OCI-LY3 (cell line): ENCODE measurements around the gene RETREG2.

ENCODE experiments used
- H2AFZ ChIP-seq: fragments of 200-600, 300-600 bp; shearing (Covaris generic); 2 replicates; pipeline ENCODE4 v1.6.0; 2014; ENCODE audit warnings: antibody characterized with exemption, low read depth, low read length
- H3K27ac ChIP-seq: fragments of 200-600, 300-600 bp; sonication (generic); 2 replicates; pipeline ENCODE4 v1.5.1; 2014; ENCODE audit warnings: mild to moderate bottlenecking, low read length, moderate library complexity, mixed read lengths
- H3K27me3 ChIP-seq: fragments of 200-600, 300-600 bp; sonication (generic); 2 replicates; pipeline ENCODE4 v1.6.1; 2014; ENCODE audit warnings: low read depth, low read length, mixed read lengths
- H3K36me3 ChIP-seq: fragments of 200-600, 300-600 bp; sonication (generic); replicated peaks from 2 replicates; pipeline ENCODE3; 2014; ENCODE audit warnings: low read depth, low read length, mixed read lengths
- H3K4me1 ChIP-seq: fragments of 300-600, 200-600 bp; sonication (generic); 2 replicates; pipeline ENCODE4 v1.6.1; 2014; ENCODE audit warnings: low read length, mixed read lengths
- H3K4me2 ChIP-seq: fragments of 200-600, 300-600 bp; sonication (generic); 2 replicates; pipeline ENCODE4 v1.6.1; 2014; ENCODE audit warnings: low read length, mixed read lengths
- H3K4me3 ChIP-seq: fragments of 300-600, 200-600 bp; sonication (generic); 2 replicates; pipeline ENCODE4 v1.5.1; 2014; ENCODE audit warnings: antibody characterized with exemption, mild to moderate bottlenecking, low read length, moderate library complexity
- H3K79me2 ChIP-seq: fragments of 300-600, 200-600 bp; shearing (Covaris generic); 2 replicates; pipeline ENCODE4 v1.6.1; 2014; ENCODE audit warnings: mild to moderate bottlenecking, low read length, mixed read lengths
- H3K9ac ChIP-seq: fragments of 300-600, 200-600 bp; shearing (Covaris generic); 2 replicates; pipeline ENCODE4 v1.6.0; 2014; ENCODE audit warnings: mild to moderate bottlenecking, low read length, moderate library complexity
- H3K9me3 ChIP-seq: fragments of 200-600, 300-600 bp; shearing (Covaris generic); 2 replicates; pipeline ENCODE4 v1.6.1; 2014; ENCODE audit warnings: low read length, mixed read lengths; ENCODE audit not compliant: insufficient read depth
- H4K20me1 ChIP-seq: fragments of 200-600, 300-600 bp; sonication (generic); 2 replicates; pipeline ENCODE4 v1.6.1; 2016; ENCODE audit warnings: low read length, mixed read lengths; ENCODE audit not compliant: insufficient read depth
- EZH2phosphoT487 ChIP-seq: fragments of 200-600 bp; shearing (Covaris generic); IDR thresholded peaks from 2 replicates; pipeline ENCODE4 v1.6.1; 2018; ENCODE audit warnings: antibody characterized with exemption, mixed run types, low read depth
- TF ChIP-seq, protein P1 (sequence below): fragments of 200-600, 300-600 bp; sonication (generic); IDR thresholded peaks from 2 replicates; pipeline ENCODE4 v1.5.1; 2014; ENCODE audit warnings: antibody characterized with exemption, low read length, low read depth

RETREG2 gene

DNA sequence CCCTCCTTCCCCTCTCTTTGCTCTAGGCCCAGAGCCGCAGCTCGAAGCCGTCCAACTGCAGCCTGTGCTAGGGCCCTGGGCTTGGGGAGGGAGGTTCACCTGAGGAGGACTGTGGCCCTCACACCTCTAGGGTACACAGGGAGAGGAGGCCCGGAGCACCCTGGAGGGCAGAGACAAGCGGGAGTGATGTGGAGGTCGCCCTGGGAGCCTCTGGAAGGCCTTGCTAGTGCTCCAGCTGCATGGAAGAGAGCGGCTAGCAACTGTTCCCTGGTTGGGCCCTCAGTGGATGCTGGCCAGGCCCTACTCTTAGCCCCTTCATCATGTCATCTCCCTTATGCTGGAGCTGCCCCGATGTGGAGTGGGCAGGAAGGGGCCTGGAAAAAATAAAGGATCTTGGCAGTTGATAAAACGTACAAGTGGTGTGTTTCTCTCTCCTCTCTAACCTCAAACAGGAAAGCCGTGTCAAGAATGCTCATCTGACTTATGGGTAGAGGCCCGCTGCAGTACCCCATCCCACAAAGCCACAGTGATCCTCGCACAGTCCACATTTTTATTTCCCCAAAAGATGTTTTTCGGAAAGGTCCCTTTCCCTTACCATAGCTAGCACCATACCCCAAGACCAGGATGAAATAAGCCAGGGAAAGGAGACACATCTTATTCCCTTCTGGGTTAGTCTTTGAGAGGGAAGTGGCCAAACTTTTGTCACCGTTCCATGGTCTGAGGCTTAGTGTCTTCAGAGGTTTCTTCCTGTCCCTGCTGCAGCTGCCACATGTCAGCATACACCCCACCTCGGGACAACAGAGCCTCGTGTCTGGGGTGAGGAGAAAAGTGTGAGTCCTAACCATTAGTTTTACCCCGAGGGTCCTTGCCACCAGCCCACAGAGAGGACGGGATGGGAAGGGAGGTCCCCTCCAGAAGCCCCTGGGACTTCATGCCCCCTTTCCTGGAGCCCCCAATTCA is 31.4 kb downstream of the RETREG2 start:
- no peaks in the 10 kb centered on the region for H3K36me3 ChIP-seq
- TF ChIP-seq, protein P1, sequence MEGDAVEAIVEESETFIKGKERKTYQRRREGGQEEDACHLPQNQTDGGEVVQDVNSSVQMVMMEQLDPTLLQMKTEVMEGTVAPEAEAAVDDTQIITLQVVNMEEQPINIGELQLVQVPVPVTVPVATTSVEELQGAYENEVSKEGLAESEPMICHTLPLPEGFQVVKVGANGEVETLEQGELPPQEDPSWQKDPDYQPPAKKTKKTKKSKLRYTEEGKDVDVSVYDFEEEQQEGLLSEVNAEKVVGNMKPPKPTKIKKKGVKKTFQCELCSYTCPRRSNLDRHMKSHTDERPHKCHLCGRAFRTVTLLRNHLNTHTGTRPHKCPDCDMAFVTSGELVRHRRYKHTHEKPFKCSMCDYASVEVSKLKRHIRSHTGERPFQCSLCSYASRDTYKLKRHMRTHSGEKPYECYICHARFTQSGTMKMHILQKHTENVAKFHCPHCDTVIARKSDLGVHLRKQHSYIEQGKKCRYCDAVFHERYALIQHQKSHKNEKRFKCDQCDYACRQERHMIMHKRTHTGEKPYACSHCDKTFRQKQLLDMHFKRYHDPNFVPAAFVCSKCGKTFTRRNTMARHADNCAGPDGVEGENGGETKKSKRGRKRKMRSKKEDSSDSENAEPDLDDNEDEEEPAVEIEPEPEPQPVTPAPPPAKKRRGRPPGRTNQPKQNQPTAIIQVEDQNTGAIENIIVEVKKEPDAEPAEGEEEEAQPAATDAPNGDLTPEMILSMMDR: no peak
- TF ChIP-seq EZH2phosphoT487: no peak
- no peaks in the 10 kb centered on the region for H3K79me2 ChIP-seq
- peaks cover 7% of the 10 kb centered on the region for H3K4me1 ChIP-seq
- no peak overlapping the region for H3K27ac ChIP-seq
- H2AFZ ChIP-seq: no peak overlapping the region
- no peaks in the 10 kb centered on the region for H4K20me1 ChIP-seq
- H3K4me3 ChIP-seq: no peak overlapping the region
- H3K27me3 ChIP-seq: no peaks in the 10 kb centered on the region
- H3K9me3 ChIP-seq: no peaks in the 10 kb centered on the region
- H3K9ac ChIP-seq: no peak overlapping the region
- no peak overlapping the region for H3K4me2 ChIP-seq

DNA sequence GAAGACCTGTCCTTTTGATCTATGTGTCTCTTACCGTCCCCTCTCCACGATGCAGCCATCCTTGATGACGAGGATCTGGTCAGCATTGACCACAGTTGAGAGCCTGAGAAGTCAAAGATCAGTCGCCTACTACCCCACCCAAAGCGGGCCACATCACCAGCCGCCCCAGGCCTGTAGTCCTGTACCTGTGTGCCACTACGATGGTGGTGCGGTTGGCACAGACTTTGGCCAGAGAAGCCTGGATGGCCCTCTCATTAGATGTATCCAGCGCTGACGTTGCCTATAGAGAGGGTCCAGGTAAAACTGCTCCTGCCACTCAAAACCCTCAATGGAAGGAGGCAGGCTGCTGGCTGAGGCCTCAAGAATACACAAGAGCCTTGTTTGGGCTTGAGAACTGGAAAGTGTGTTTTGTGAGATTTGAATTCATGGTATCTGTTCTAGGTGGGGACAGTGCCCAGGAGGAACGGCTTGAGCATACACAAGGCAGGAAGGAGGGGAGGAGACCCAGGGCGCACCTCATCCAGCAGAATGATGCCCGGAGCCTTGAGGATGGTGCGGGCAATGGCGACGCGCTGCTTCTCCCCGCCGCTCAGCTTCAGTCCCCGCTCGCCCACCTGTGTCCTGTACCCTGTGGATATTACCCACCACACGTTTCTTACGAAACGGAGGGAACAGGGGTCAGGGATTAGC is 32.3 kb downstream of the RETREG2 start:
- Histone ChIP-seq H2AFZ (no peak overlapping the region), H3K79me2 (no peaks in the 10 kb centered on the region), H3K36me3 (no peaks in the 10 kb centered on the region), H3K4me1 (peaks cover 7% of the 10 kb centered on the region), H3K9ac (no peak overlapping the region), H3K4me2 (no peak overlapping the region), H3K4me3 (no peak overlapping the region), H3K9me3 (no peaks in the 10 kb centered on the region), H4K20me1 (no peaks in the 10 kb centered on the region), H3K27ac (no peak overlapping the region), H3K27me3 (no peaks in the 10 kb centered on the region)
- TF ChIP-seq, protein P1: no peak
- TF ChIP-seq EZH2phosphoT487: no peak

DNA sequence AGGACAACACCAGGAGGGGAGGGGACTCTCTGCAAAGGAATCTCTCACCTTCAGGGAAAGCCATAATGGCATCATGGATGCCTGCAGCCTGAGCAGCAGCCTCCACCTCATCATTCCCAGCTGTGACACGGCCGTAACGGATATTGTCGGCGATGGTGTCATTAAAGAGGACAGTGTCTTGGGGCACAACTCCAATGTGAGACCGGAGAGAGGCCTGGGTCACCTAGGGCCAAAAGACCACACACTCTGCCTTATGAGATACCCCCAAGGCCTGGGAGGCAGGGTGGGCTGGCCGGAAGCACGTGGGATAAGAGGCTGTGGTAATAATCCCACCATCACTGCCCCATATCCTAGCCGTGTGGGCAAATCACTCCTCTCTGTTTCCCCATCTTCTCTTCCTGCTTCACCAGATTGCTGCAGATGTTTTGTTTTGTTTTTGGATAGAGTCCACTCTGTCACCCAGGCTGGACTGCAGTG is 32.8 kb downstream of the RETREG2 start:
- no peak overlapping the region for H3K9ac ChIP-seq
- no peak for TF ChIP-seq EZH2phosphoT487
- H3K27me3 ChIP-seq: no peaks in the 10 kb centered on the region
- H3K79me2 ChIP-seq: no peaks in the 10 kb centered on the region
- H3K4me2 ChIP-seq: no peak overlapping the region
- no peak overlapping the region for H3K27ac ChIP-seq
- H4K20me1 ChIP-seq: no peaks in the 10 kb centered on the region
- H3K36me3 ChIP-seq: no peaks in the 10 kb centered on the region
- H2AFZ ChIP-seq: no peak overlapping the region
- no peak overlapping the region for H3K4me3 ChIP-seq
- H3K4me1 ChIP-seq: peaks cover 7% of the 10 kb centered on the region
- no peaks in the 10 kb centered on the region for H3K9me3 ChIP-seq

DNA sequence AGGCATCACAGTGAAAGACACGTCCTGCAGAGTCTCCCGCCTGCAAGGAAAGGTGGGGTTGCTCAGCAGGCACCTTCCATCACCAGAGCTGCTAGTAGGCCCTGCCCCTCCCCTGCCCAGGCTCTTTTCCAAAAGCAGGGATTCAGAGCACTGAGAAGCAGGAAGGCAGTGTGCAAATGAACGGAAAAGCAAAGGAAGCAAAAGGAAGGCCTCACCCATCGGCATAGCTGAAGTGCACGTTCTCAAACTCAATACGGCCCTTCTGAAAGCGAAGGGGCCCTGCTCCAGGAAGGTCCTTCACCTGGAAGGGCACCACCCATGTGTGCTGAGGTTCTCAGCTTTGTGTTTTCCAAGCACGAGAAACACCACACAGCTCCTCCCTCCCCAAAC is 34.9 kb downstream of the RETREG2 start:
- Histone ChIP-seq H3K27ac (no peak overlapping the region), H2AFZ (no peak overlapping the region), H3K4me3 (no peak overlapping the region), H3K4me2 (no peak overlapping the region), H3K4me1 (no peaks in the 10 kb centered on the region), H3K9me3 (no peaks in the 10 kb centered on the region), H3K79me2 (no peaks in the 10 kb centered on the region), H3K9ac (no peak overlapping the region), H3K36me3 (no peaks in the 10 kb centered on the region), H3K27me3 (no peaks in the 10 kb centered on the region), H4K20me1 (no peaks in the 10 kb centered on the region)
- TF ChIP-seq, protein P1: no peak
- TF ChIP-seq EZH2phosphoT487: no peak
